Jurkat, Clone E6-1 (cell line): Measurements from ENCODE around the gene SENP1. TPM values are rescaled to one million over a fixed set of nuclear protein-coding genes. Genes with fewer than 3 reads are reported as not detected.
"Not testable (repeated sequence)": the region's sequence is repeated elsewhere in the genome, so short reads cannot be mapped to it uniquely, and the experiment has no call there.

Experiments used
- DNase-seq: peaks from one replicate; pipeline ENCODE4 v3.0.0-alpha.2; 2011; ENCODE audit warnings: low read depth, low spot score
- H3K4me3 ChIP-seq: 2 replicates; pipeline ENCODE4 v1.5.1; 2011; ENCODE audit warnings: mild to moderate bottlenecking, low read length, control low read depth, moderate library complexity
- polyA plus RNA-seq: library from polyadenylated mRNA; unstranded; fragments of >200 nt; gene quantifications from one replicate; pipeline ENCODE4 v1.2.1, GENCODE V29; 2012; ENCODE audit warnings: missing spikeins; ENCODE audit not compliant: insufficient read length, insufficient read depth

SENP1 gene
- polyA plus RNA-seq: 19.3 TPM

DNA sequence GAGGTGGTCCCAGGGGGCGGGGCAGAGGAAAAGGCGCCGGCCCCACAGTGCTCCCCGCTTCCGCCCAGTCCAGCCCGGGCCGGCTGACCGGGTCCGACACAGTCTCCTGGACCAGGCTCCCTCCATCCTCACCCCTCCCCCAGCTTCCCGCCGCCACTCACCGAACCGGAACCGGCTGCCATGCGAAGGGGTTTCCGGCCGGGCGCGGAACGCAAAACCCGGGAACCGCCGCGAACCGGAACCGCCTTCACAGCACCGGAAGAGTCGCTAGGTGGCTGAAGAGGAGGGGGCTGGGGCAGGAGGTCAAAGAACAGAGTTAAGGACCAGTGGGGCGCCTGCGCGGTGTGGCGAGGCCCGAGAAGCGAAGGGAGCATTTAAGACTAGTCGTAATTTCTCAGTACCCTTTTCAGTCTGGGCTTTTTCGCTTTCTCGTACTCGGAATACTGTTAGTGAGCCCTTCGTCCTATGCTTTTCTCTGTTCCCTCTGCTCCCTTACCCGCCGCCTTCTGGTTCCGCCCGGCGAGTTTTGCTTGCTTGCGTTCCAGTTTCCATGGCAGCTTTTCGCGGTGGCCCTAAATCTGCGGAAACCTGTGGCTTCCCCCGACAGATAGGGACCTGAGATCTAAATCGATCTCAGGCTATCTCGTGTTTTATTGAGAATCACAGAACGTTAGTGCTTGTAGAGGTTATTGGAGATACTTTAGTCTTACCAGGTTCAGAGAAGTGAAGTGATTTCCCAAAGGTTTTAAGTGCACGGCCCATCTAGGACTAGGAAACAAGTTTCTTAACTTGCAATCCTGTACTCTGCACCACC is at the start of gene SENP1:
Gene SENP1 (minus strand): TSS at position 213 of the 814 bp plus-strand sequence. CDS start 4,607 bp downstream, outside the sequence.
- peak; percentile 89 for DNase-seq
- peak within 1 kb of the TSS; percentile 77 for H3K4me3 ChIP-seq

DNA sequence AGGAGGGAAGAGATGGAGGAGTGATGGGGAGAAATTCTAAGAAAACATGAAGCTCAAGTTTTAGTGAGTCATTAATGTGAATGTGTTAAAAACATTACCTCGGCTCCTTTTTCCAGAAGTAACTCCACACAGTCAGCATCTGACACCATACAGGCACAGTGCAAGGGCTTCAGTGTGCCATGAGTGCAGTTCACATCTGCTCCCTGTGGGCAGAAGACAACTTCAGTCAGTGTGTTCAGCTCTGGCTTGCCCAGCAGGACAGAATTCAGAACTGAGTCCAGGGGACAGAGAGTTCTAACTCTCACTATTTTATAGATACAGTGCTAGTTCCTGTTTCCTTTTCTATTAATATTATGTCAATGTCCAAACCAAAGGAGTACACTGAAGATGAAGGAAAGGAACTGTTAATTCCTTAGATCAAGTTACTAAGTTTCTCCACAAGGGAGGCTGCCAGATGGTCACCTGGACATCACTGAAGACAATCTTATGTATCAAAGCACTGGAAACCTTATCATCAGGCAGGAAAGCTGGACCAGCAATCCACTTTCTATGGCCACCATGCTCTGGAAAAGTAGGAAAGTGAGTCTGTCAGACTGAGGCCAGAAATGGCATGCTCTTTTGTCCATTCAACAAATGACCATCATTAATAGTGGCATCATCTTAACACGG is 45.4 kb upstream of the SENP1 start:
- DNase-seq: no peak
- no peak overlapping the region for H3K4me3 ChIP-seq

DNA sequence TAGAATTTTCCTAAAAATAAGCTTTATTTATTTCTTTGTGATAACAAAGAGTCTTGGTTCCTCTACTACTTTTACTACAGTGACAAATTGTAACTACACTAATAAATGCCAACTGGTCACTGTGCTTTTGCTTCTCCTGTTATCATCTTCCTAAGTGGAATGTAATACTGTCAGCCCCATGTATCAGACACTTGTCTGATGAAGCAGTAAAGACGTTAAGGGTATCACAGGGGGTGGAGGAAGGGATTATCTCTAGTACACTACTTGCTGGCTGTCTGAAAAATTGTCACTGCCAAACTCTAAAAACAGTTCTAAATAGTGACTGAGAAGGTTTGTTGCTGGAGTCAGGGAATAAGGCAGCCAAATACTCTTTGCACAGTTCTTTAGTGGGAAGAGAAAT is 40.1 kb upstream of the SENP1 start:
- H3K4me3 ChIP-seq: no peak overlapping the region
- DNase-seq: no peak

DNA sequence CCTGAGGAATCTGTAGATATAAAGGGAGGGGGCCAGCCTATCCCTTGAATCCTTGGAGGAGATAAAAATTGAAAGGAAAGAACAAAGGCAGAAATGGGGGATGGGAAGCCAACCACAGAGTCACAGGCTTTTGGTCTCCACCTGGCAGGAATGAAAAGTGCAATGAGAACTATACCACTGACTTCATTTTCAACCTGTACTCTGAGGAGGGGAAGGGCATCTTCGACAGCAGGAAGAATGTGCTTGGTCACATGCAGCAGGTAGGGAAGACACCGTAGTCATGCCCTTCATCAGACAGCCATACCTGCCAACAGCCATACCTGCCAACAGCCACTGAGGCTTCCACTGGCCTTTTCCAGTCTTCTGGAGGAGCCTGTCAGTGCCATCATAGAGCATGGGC is 38.0 kb upstream of the SENP1 start:
- peak; percentile 22 for DNase-seq
- no peak overlapping the region for H3K4me3 ChIP-seq

DNA sequence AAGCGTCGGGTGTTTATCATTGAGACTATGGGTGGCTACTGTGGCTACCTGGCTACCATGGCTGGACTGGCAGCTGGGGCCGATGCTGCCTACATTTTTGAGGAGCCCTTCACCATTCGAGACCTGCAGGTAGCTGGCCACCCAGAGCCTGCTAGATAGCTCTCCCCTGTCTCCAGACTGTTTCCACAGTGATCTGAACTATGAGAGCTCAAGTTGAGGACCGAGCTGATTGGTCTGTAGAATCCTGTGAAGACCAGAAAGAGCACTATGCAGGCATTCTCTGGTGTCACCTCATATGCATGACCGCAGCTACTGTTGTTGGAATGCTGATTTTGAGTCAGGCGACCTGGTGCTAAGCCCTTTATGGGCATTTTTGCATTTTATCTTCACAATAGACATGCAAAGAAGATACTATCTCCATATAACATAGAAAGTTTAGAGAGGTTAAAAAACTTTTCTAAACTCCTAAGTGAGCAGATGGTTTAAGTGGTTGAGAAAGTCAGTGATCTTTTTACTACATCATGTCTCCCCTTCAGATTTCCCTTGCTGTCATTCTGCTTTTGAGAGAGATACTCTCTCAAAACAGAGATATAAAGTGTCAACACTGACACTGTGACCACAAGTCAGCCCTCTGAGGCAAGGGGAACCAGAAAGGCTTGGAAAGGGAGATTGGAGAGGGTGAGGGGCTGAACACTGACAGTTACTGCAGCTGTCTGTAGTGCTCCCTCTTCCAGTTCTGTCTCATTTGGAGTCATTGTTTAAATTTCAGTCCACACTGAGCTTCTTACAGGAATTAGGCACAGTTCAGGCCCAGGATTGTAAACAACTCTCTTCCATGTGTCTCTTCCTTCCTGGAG is 37.2 kb upstream of the SENP1 start:
- H3K4me3 ChIP-seq: no peak overlapping the region
- no peak for DNase-seq

DNA sequence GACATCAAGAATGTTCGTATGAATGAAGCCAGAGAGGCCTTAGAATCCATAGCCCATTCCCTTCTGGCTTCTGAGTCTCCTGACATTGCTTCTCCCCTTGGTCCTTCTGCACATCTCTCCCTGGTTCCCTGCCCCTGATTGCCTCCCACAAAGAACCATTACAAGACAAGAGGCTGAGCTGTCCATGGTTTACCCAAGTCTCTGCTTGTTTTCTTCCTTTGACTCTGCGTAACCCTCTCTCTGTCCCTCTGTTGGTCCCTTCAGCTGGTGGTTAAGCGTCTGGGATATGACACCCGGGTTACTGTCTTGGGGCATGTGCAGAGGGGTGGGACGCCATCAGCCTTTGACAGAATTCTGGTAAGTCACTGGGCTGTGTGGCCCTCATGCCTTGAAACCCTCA is 29.1 kb upstream of the SENP1 start:
- no peak overlapping the region for H3K4me3 ChIP-seq
- no peak for DNase-seq

DNA sequence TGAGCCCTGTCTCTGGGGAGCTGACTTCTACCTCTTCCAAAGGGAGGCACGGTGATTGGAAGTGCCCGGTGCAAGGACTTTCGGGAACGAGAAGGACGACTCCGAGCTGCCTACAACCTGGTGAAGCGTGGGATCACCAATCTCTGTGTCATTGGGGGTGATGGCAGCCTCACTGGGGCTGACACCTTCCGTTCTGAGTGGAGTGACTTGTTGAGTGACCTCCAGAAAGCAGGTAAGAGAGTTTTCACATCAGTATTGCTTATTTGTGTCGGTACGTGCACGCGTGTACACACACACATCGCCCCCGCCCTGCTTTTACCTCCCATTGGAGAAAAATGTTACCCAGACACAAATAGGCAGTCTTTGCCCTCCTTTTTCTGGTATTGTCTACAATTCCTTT is 26.9 kb upstream of the SENP1 start:
- no peak for DNase-seq
- no peak overlapping the region for H3K4me3 ChIP-seq

DNA sequence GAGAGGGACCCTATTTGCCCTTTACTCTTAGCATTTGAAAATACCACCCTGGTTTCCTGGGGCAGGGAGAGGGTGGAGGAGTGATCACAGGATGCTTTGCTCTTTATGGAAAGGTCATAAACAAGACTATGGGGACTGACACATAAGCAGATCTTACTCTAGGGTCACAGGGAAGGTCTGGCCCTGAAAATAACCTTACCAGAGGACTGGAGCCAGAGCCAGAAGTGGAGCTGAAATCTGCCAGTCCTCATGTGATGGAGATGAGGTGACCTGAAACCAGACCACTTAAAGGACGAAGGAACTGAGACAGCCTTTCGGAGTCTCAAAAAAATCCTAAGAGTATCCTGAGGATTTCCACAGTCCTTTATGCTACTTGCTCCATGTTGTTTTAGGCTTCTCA is 25.6 kb upstream of the SENP1 start:
- no peak for DNase-seq
- no peak overlapping the region for H3K4me3 ChIP-seq

DNA sequence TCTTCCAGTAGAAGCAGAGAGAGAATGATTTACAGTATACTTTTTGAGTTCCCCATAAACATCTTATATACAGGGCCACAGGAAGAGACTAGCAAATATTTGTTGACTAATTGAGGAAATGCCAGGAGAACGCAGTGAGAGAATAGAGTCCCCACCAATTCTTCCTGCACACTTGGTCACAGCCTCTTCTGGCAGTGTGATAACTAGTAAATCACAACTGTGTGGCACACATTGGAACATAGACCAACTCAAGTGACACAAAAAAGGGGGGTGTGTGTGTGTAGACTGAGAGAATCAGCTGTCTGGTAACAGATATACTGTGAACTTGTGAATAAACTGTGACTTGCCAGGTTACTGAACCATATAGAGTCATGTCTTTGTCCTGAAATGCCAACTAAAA is 23.5 kb upstream of the SENP1 start:
- DNase-seq: no peak
- no peak overlapping the region for H3K4me3 ChIP-seq

DNA sequence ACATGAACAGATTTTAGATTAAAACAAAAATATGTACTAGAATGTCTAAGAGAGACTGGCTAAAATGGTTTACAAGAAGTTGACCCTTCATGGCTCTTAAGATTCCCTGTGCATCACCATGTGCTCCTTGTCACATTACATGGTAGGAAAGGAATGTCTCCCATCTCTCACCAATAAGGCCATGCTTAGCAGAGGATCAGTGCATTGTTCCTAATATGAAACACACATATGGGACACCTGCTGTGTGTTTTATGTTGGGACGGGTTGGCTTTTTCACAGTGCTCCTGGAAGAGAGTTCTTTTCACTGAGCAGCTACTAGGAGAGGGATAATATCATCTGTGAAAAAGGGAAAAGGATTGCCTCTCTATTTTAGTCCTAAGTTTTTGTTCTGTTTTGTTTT is 22.9 kb upstream of the SENP1 start:
- H3K4me3 ChIP-seq: no peak overlapping the region
- no peak for DNase-seq

DNA sequence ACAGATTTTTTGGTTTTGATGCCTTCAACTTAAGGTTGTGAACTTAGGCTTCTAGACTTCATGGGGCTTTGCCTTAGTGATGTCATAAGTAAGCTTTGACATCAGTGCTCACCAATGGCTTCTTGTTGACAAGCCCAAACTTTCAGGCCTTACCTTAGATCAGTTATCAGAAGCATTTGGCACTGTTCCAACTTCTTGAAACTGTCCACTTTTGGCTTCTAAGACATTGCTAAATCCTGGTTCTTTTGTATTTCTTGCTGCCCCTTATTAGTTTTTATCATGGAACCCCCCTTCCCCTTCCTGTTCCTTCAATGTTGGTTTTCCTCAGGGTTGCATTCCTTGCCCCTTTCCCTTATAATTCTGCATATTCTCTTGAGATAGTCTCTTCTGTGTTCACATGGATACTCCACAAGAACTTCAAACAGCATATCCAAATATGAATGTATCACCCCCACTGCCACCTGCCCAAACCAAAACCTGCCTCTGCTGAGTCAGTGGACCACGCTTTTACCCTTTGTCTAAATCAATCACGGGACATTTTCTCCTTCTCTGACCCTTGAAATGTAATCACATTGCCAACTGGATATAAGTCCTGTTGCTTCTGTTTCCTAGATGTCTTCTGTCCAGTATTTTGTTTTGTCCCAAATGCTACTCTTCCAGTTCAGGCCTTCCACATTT is 21.2 kb upstream of the SENP1 start:
- no peak for DNase-seq
- no peak overlapping the region for H3K4me3 ChIP-seq

DNA sequence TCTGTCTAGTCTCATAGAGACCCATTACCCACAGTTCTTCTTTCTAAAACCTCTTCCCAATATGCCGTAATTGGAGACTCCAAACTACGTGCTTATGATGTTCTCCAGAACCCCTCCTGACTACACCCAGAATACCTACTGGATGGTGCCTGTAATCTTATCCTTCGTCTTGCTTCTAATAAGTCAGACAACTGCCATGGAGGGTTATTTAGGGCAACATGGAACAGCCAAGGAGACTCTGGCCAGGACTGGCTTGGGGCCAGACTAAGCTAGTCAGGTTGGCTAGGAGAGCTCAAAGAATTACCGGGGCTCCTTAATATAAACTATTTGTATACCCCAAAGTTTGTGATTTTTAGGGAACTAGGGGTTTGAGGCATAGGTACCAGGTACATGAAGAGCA is 20.1 kb upstream of the SENP1 start:
- no peak overlapping the region for H3K4me3 ChIP-seq
- DNase-seq: no peak

DNA sequence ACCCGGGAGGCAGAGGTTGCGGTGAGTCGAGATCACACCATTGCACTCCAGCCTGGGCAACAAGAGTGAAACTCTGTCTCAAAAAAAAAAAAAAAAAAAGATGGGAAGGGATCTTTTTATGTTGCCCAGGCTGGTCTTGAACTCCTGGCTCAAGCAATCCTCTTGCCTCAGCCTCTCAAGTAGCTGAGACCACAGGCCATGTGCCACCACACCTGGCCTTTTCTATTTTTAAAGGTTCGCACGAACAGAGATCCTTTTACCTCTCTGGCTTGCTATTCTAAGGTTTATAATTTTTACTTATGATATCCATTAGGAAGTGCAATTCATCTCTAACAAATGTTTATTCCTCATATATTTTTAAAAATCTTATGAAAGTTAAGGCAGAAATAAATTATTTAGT is 19.7 kb upstream of the SENP1 start:
- not testable (repeated sequence) for DNase-seq, H3K4me3 ChIP-seq

DNA sequence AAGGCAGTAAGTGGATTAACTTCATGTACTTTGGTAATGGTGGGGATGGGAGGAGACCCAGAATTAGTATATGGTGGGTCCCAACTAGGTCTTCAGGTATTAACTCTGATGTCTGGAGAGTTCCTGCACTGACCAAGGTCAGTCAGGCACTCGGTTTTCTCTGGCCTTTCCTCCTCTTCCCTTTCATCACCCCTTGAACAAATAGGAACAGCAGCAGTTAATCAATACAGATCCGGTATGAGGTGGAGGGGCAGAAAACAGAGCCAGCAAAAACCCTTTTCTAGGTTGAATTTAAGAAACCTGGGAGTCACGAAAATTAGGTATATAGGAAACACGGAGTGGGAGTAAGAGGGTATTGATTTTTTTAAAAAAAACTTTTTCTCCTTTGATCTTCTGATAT is 17.3 kb upstream of the SENP1 start:
- no peak overlapping the region for H3K4me3 ChIP-seq
- DNase-seq: no peak

DNA sequence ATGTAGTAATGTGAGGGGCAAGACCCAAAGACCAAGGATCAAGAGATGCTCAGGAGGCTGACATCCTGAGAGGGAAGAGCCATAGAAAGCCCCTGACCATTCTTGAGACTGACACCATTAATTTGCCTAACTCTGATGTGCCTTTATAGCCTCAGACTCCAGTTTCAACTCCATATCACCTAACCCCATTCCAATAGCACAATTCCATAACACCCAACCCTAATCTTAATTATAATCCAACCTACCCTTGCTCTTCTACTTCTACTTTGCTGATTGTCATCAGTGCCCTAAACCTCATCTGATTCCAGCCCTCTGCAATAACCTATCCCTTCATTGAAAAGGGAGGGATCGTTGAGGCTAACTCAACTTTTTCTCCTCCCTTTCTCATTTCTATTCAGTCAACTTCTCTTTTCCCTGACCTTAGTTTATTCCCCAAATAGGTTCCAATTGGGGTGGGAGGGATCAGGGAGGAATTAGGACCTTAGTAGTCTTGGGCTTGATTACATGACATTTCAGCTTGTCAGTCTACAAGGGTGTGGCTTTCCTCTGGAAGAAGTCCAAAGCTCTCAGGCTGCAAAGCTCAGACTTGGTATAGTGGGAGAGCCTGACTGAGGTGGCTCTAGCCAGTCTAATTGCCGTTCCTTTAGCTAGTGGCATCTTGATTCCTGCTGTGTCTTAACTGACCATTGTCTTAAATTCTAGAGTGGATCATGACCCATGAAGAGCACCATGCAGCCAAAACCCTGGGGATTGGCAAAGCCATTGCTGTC is 16.4 kb upstream of the SENP1 start:
- DNase-seq: no peak
- no peak overlapping the region for H3K4me3 ChIP-seq

DNA sequence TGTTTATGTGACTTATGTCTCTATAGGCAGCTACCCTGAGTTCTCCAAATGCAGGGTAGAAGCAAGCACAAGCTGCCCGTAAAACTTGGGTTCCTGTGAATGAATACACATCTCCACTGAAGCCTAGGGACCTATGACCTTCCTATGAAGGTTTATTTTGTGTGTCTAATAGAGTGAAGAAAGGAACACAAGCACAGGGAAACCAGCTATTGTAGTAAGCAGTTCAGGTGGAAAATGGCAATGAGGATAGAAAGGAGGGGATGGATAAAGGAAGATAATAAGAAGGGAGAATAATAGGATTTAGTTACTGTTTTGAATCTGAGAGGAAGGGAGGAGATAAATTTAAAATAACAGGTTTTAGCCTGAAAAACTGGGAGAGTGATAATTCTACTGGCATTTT is 15.6 kb upstream of the SENP1 start:
- H3K4me3 ChIP-seq: no peak overlapping the region
- DNase-seq: no peak

DNA sequence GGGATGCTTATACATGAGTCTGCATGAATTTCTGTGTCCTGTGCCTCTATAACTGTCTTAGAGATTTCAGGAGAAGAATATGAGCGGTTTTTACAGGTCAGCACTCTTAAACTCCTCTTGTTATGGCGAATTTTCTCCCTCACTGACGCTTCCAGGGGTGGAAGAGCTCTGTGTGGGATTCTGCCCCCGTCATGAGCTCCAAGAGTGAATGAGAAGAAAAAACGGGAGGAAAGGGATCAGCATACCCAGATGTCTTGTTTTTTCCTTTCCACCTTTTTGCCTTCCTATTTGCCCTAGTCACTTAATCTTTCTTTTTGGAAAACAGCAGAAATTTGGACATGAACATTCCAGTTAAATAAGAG is 13.9 kb upstream of the SENP1 start:
- no peak for DNase-seq
- H3K4me3 ChIP-seq: no peak overlapping the region

DNA sequence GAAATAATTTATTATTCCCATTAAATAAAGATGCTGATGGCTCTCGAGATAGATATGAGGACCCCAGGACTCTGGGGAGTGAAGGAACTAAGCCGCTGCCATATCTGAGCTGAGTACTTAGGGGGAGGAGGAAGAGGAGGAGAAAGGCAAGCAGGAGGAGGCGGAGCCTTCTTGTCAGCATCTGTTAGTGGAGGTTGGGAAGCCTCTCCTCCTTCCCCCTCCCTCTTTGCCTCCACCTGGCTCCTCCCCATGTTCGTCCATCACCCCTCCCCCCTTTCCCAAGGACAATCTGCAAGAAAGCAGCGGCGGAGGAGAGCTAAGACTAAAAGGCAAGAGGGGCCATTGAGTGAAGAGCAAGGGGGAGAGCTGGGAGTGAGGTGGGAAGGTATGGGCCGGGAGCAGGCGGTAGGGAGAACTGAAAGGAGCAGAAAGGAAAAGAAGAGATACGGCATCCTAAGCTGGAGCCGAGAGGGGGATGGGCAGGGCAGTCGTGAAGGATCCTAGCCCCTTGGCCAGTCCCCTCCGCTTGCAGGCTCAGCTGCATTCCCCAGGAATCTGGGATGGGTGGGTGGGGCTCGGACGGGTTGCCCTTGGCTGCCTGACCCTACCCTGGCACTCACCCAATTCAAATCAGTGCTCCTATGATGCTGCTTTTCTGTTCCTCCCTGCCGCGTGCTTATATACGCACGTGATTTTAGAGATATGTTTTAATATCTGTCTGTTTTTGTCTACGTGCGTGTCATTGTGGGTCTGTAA is 13.4 kb upstream of the SENP1 start, which contains the start of gene PFKM:
Gene PFKM (plus strand): TSS at position 287 of the 756 bp plus-strand sequence. CDS start 3,411 bp downstream, outside the sequence.
- no peak for DNase-seq
- H3K4me3 ChIP-seq: no peak within 1 kb of the TSS
